GM19099 (cell line): Measurements from ENCODE around the gene COMMD6.
A peak's percentile ranks its signal among the peaks of the same experiment; 100 is the strongest.

ENCODE experiments used
- POLR2A ChIP-seq: IDR thresholded peaks from 3 replicates; pipeline ENCODE4 v1.6.1; 2011; ENCODE audit warnings: low read depth; ENCODE audit not compliant: insufficient read length; ENCODE audit errors: extremely low read depth

The COMMD6 gene

GRCh38 chr13:75537401-75538365, at the start of gene COMMD6:
TSS of gene COMMD6 (minus strand) at chr13:75537841. CDS start at chr13:75537805, 36 bp downstream.
- TF ChIP-seq POLR2A: peak; percentile 93

GRCh38 chr13:75585153-75585552, 47.5 kb upstream of the COMMD6 start:
- no peak for TF ChIP-seq POLR2A

DNA sequence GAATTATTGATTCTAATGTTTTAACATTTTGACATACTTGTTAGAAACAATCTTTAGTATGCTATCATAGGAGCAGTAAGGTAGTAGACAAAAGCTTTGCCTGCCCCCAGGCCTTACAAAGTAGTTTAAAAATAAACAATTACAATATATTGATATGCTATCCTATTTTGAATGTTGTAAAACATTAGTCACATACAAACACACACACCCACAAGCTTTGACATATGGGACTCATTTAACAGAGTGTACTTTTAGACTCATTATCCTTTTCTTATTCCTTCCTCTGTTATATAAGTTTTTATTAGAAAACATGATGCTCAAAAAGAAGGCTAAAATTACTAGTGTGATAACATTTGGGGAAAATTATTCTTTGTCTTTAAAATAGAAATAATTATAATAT, 45.5 kb upstream of the COMMD6 start:
- no peak for TF ChIP-seq POLR2A

DNA sequence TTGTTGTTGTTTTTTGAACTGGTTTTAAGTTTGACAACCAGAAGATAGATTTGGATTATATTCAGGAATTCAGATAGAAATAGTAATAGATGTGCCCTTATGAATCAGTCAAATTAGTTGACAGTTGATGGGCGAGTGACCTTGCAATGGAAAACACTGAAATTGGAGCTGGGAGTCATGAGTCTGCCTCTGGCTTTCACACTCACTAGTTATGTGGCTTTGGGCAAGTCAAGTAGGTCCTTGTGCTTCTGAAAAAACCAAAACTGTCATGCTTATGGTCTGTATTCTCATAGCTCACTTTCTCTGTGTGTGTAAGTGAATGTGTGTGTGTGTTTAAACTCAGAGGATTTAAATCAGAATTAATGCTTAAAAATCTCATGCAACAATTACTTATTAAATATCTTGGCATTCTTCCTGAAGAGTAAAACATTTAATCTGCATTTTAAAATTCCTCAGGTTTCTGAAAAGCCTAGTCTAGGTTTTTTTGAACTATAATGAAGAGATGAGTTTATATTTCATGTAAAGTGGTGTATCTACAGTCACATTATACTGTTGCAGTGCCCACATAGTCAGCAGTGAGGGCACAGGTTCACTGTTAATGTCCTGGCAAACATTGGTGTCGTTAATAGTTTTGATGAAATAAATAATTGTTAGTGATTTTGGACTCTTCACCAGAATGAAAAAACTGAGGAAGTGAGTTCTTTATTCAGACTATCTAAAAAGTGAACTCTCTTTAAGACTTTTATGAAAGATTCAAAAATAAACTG, 44.4 kb upstream of the COMMD6 start:
- no peak for TF ChIP-seq POLR2A

GRCh38 chr13:75579529-75579928, 41.9 kb upstream of the COMMD6 start:
- no peak for TF ChIP-seq POLR2A

GRCh38 chr13:75569576-75569975, 31.9 kb upstream of the COMMD6 start:
- no peak for TF ChIP-seq POLR2A

GRCh38 chr13:75566658-75567057, 29.0 kb upstream of the COMMD6 start:
- TF ChIP-seq POLR2A: no peak

GRCh38 chr13:75558145-75558840, 20.7 kb upstream of the COMMD6 start:
- TF ChIP-seq POLR2A: no peak

DNA sequence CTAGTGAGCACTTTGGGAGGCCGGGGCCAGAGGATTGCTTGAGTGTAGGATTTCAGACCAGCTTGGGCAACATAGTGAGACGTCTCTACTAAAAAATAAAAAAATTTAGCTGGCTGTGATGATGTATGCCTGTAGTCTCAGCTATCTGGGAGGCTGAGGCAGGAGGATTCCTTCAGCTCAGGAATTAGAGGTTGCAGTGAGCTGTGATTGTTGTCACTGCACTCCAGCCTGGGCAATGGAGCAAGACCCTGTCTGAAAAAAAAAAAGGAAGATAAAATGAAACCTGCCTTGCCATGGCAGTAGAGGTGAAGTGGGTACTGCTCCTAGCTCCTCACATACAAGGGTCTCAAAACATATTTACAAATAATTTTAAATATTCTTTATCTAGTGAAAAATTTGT, 19.3 kb upstream of the COMMD6 start:
- no peak for TF ChIP-seq POLR2A

- no peak for TF ChIP-seq POLR2A
These were observed 18.2 kb upstream of the COMMD6 start for GRCh38 chr13:75555836-75556235.

GRCh38 chr13:75554981-75555380, 17.3 kb upstream of the COMMD6 start:
- no peak for TF ChIP-seq POLR2A

- TF ChIP-seq POLR2A: no peak
These were observed 16.8 kb upstream of the COMMD6 start for GRCh38 chr13:75554464-75554863.

DNA sequence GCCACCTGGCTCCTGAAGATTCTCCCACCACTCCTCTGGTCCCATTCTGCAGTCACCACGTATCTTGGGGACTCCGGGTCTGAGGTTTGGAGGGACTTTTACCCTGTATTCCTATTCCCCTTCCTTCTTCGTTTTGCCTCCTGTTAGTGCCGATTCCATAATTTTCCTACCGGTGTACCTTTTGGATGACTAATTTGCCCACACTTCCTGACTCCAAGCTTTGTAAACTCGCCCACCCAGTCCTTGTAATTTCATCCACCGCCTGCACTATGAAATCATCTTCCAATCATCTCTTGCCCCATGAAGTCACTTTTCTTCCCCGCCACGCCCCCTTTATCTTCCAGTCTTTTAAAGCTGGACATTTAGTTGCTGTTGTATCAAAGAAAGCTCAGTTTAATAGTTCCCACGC, 12.5 kb upstream of the COMMD6 start:
- TF ChIP-seq POLR2A: no peak

- peak; percentile 93 for TF ChIP-seq POLR2A
These were observed 11.9 kb upstream of the COMMD6 start, which contains the start of gene UCHL3 for GRCh38 chr13:75549262-75550158. TSS of gene UCHL3 (plus strand) at chr13:75549791. CDS start at chr13:75549821, 30 bp downstream.
